Gastroesophageal sphincter (tissue), 3 donors: ENCODE results near the gene FAM120A.

ENCODE experiments used
- POLR2A ChIP-seq, 2 donors: fragments of 450-650 bp; IDR thresholded peaks; one replicate each; pipeline ENCODE4 v1.6.1; 2017; ENCODE audit warnings: antibody characterized with exemption in 2 of 2, mild to moderate bottlenecking in 2 of 2, moderate library complexity in 1 of 2
- POLR2AphosphoS5 ChIP-seq: sonication (generic); formaldehyde crosslinking; IDR thresholded peaks from one replicate; pipeline ENCODE4 v1.6.1; 2017; ENCODE audit warnings: antibody characterized with exemption
- TF ChIP-seq, protein P1 (sequence below), 4 experiments: fragments of 200-600 bp in 2 of 4; fragments of 450-650 bp in 2 of 4; sonication (generic) in 1 of 4; IDR thresholded peaks; one replicate each; pipeline ENCODE4 v1.5.1; 2017 to 2019; ENCODE audit warnings: antibody characterized with exemption in 4 of 4, mild to moderate bottlenecking in 2 of 4, moderate library complexity in 2 of 4

DNA sequence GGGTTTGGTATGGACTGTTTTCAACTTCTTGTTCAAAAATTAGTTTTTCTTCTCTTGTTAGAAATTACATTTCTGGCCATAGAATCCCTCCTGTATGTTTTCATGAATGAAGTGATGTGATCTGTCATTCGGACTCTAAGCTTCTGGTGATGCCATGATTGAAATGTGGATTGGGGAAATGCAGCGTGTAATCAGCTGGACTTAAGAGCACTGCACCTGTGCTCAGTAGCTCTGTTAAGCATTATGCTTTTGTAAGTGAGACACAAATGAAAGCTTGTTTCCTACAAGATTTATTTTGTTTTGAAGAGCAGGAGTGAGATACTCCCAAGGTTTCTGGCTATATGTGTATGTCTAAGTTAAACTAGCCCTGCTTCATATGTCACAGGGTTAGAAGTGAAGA, 25.9 kb downstream of the FAM120A start:
- TF ChIP-seq POLR2A (IDR thresholded peaks at IDR 0.05) (no peak), POLR2AphosphoS5 (no peak)
- TF ChIP-seq, protein P1, sequence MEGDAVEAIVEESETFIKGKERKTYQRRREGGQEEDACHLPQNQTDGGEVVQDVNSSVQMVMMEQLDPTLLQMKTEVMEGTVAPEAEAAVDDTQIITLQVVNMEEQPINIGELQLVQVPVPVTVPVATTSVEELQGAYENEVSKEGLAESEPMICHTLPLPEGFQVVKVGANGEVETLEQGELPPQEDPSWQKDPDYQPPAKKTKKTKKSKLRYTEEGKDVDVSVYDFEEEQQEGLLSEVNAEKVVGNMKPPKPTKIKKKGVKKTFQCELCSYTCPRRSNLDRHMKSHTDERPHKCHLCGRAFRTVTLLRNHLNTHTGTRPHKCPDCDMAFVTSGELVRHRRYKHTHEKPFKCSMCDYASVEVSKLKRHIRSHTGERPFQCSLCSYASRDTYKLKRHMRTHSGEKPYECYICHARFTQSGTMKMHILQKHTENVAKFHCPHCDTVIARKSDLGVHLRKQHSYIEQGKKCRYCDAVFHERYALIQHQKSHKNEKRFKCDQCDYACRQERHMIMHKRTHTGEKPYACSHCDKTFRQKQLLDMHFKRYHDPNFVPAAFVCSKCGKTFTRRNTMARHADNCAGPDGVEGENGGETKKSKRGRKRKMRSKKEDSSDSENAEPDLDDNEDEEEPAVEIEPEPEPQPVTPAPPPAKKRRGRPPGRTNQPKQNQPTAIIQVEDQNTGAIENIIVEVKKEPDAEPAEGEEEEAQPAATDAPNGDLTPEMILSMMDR (IDR thresholded peaks at IDR 0.05): no peak
